Progenitor cell of endocrine pancreas (in vitro differentiated cells): ENCODE results near the gene ATF1. TPM values are rescaled to one million over a fixed set of nuclear protein-coding genes. Genes with fewer than 3 reads are reported as not detected.

Experiments used
- DNase-seq: peaks from one replicate; pipeline ENCODE4 v3.0.0; 2021; ENCODE audit warnings: low spot score; ENCODE audit not compliant: unreplicated experiment
- H3K27ac Mint-ChIP-seq: 2 replicates; pipeline ENCODE4 v1.8.0; 2021; ENCODE audit warnings: mild to moderate bottlenecking, moderate library complexity, mixed read lengths
- H3K27me3 Mint-ChIP-seq: 2 replicates; pipeline ENCODE4 v1.8.0; 2021; ENCODE audit warnings: mixed read lengths
- H3K36me3 Mint-ChIP-seq: 2 replicates; pipeline ENCODE4 v1.8.0; 2022; ENCODE audit warnings: mixed read lengths; ENCODE audit not compliant: insufficient read depth
- H3K4me1 Mint-ChIP-seq: 2 replicates; pipeline ENCODE4 v1.8.0; 2021; ENCODE audit warnings: low read depth, mixed read lengths
- H3K4me3 Mint-ChIP-seq: 2 replicates; pipeline ENCODE4 v1.8.0; 2021; ENCODE audit warnings: low read depth, mild to moderate bottlenecking, moderate library complexity, mixed read lengths
- H3K9me3 Mint-ChIP-seq: 2 replicates; pipeline ENCODE4 v1.8.0; 2021; ENCODE audit warnings: low read depth, mixed read lengths
- total RNA-seq: library from RNA; stranded (reverse); gene quantifications from 2 replicates; pipeline ENCODE4 v1.2.1, GENCODE V29; 2021
- TF ChIP-seq, protein P1 (sequence below): fragments of 200-600 bp; sonication (generic); IDR thresholded peaks from one replicate; pipeline ENCODE4 v1.5.0; 2021; ENCODE audit warnings: antibody characterized with exemption, mild to moderate bottlenecking; ENCODE audit not compliant: unreplicated experiment

The ATF1 gene
- total RNA-seq, 1 donor from 2014 or later, result 30.1 TPM

DNA sequence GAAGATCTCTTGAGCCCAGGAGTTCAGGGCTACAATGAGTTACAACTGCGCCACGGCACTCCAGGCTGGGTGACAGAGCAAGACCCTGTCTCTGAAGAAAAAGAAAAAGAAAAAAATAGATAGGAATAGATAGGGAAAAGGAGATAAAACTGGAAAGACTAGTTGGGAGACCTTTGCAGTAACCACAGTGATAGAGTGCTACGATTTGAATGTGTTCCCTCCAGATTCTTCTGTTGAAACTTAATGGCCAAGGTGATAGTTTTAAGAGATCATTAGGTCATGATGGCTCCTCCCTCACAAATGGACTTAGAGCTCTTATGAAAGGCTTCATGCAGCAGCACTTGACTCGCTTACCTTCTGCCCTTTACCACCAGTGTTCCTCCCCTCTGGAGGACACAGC lies 13.5 kb upstream of the ATF1 start:
- Mint-ChIP-seq H3K4me3 (no peak overlapping the region), H3K36me3 (peaks cover 12% of the 10 kb centered on the region), H3K4me1 (peaks cover 6% of the 10 kb centered on the region), H3K9me3 (peaks cover 6% of the 10 kb centered on the region), H3K27me3 (no peaks in the 10 kb centered on the region), H3K27ac (peak overlapping the region; percentile 56)
- no peak for DNase-seq
- TF ChIP-seq, protein P1, sequence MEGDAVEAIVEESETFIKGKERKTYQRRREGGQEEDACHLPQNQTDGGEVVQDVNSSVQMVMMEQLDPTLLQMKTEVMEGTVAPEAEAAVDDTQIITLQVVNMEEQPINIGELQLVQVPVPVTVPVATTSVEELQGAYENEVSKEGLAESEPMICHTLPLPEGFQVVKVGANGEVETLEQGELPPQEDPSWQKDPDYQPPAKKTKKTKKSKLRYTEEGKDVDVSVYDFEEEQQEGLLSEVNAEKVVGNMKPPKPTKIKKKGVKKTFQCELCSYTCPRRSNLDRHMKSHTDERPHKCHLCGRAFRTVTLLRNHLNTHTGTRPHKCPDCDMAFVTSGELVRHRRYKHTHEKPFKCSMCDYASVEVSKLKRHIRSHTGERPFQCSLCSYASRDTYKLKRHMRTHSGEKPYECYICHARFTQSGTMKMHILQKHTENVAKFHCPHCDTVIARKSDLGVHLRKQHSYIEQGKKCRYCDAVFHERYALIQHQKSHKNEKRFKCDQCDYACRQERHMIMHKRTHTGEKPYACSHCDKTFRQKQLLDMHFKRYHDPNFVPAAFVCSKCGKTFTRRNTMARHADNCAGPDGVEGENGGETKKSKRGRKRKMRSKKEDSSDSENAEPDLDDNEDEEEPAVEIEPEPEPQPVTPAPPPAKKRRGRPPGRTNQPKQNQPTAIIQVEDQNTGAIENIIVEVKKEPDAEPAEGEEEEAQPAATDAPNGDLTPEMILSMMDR, result no peak

DNA sequence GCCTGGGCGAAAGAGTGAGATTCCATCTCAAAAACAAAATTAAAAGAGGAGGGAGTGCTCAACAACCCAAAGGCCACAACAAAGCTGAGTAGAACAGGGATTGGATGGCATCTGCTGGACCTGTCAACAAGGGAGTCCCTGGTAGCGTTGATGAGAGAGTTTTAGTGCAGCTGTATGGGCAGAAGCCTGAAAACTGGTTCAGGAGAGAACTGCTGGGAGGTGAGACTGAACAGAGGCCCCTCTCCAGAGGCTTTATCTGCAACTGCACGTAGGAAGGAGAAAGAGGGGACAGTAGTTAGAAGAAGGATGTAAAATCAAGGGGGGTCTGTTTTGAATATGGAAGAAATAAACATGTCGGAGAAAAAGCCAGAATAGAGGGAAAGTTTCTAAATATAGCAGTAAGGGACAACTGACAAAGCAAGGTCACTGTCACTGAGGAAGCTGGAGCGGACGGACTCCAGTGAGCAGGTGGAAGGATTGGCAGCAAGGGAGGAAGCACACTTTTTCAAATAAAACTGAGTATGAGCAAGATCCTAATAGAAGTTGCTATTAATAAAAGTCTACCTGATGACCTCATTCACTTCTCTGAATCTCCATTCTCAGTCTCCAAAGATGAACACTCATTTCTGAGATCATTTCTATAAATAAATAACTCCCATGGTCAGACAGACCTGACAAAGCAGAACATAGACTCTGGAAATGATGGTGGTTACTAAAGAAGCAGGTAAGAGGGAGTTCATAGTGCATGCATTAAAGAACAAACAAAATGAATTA lies 11.8 kb upstream of the ATF1 start:
- Mint-ChIP-seq H3K9me3 (peaks cover 7% of the 10 kb centered on the region), H3K27me3 (no peaks in the 10 kb centered on the region), H3K27ac (no peak overlapping the region), H3K36me3 (peaks cover 11% of the 10 kb centered on the region), H3K4me1 (peaks cover 6% of the 10 kb centered on the region), H3K4me3 (no peak overlapping the region)
- TF ChIP-seq, protein P1, result no peak
- no peak for DNase-seq

DNA sequence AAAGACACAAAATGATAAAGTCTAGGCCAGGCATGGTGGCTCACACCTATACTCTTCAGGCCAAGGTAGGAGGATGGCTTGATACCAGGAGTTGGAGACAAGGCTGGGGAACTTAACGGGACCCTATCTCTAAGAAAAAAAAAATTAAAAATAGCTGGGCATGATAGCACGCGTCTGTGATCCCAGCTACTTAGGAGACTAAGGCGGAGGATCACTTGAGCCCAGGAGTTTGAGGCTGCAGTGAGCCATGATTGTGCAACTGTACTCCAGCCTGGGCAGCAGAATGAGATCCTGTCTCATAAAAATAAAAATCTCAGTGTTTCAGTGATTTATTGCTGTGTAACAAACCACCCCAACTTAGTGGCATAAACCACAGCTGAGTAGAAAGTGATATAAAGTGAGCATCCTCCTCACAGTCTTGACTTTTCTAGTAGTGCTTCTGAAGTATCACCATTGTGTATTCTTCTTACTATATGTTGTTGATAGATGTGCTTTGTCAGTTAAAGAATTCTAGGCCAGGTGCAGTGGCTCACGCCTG lies 10.6 kb upstream of the ATF1 start:
- DNase-seq, result no peak
- TF ChIP-seq, protein P1, result no peak
- Mint-ChIP-seq H3K27me3 (no peaks in the 10 kb centered on the region), H3K9me3 (peaks cover 7% of the 10 kb centered on the region), H3K4me1 (peaks cover 6% of the 10 kb centered on the region), H3K36me3 (peaks cover 11% of the 10 kb centered on the region), H3K4me3 (no peak overlapping the region), H3K27ac (no peak overlapping the region)

DNA sequence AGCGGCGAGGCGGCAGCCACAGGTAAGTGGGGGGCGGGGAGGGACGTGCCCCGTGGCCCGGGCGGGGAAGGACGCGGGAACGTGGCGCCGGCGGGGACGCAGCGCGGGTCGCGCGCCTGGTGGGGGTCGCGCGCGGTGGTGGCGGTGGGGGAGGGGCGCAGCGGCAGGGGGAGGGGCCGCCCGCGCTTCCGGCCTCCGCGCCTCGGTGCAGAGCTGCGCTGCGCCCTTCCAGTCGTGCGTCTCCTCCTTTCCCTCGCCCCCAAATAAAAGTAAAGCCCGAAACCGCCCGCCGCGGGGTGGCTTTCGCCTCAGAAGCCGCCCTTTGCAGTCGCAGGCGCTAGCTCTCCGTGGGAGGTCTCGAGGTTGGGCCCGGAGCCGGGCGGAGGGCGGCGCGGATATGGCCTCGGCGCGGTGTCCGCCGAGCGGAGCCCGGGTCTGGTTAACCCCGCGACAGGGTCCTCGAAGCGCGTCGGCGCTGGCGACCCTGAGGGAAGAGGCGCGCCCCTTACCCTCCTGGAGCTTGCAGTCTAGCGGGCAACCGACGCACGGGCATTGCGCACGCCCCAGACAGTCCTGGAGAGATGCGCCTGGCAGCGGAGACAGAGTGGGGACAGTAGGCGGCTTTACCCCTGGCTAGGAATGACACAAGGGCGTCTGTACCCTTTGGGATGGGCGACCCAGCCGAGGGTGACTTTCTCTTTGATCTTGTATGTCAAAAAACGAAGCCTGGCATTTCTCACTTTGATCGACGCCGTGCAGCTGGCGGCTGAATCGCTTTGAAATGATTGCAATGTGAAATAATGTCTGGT lies 589 bp downstream of the ATF1 start:
- Mint-ChIP-seq H3K4me3 (peak overlapping the region; percentile 84), H3K9me3 (peaks cover 3% of the 10 kb centered on the region), H3K27me3 (no peaks in the 10 kb centered on the region), H3K27ac (peak overlapping the region; percentile 99), H3K4me1 (peaks cover 11% of the 10 kb centered on the region), H3K36me3 (peaks cover 4% of the 10 kb centered on the region)
- DNase-seq, result peak; percentile 72
- TF ChIP-seq, protein P1, result no peak
